K562 (cell line): ENCODE measurements around the gene SOX15.

Experiments
- C11orf30 ChIP-seq: fragments of 450-650 bp; IDR thresholded peaks from 2 replicates; pipeline ENCODE4 v1.6.1; 2016; ENCODE audit warnings: low read depth, mild to moderate bottlenecking
- ELF4 ChIP-seq: fragments of 450-650 bp; formaldehyde crosslinking; IDR thresholded peaks from 2 replicates; pipeline ENCODE4 v1.4.0; 2022; ENCODE audit warnings: missing genetic modification characterization
- FOXA3 ChIP-seq, 2 experiments: fragments of 450-650 bp in 1 of 2; sonication (generic) in 1 of 2; formaldehyde crosslinking; IDR thresholded peaks in 1 of 2; conservative IDR thresholded peaks in 1 of 2; 2 replicates each; pipeline versions ENCODE4 v1.4.0 to v1.8.0; 2020 to 2022; ENCODE audit warnings: mild to moderate bottlenecking in 2 of 2, missing genetic modification reagents in 1 of 2
- HNRNPLL ChIP-seq: fragments of 200-400 bp; formaldehyde crosslinking; IDR thresholded peaks from 2 replicates; pipeline ENCODE4 v1.6.1; 2017; ENCODE audit warnings: low read length, low read depth, mild to moderate bottlenecking; ENCODE audit not compliant: poor library complexity, severe bottlenecking
- NCOA2 ChIP-seq, 2 experiments: fragments of 450-650 bp; IDR thresholded peaks; 2 replicates each; pipeline ENCODE4 v1.6.1; 2018; ENCODE audit warnings: mild to moderate bottlenecking in 2 of 2, moderate library complexity in 1 of 2; ENCODE audit not compliant: partially characterized antibody in 2 of 2
- RAD21 ChIP-seq, 2 experiments: fragments of 250-450 bp in 1 of 2; fragments of 450-650 bp in 1 of 2; sonication (Bioruptor Pico) in 1 of 2; formaldehyde crosslinking in 1 of 2; IDR thresholded peaks in 1 of 2; conservative IDR thresholded peaks in 1 of 2; 2 replicates each; pipeline versions ENCODE4 v1.4.0 to v1.8.0; 2020 to 2022; ENCODE audit warnings: mild to moderate bottlenecking in 2 of 2, moderate library complexity in 1 of 2
- SIN3A ChIP-seq, 2 experiments: fragments of 150-350 bp in 1 of 2; IDR thresholded peaks; 2 replicates each; pipeline ENCODE4 v1.6.1; 2011 to 2016; ENCODE audit warnings: borderline replicate concordance in 2 of 2, low read depth in 2 of 2, low read length in 2 of 2, mild to moderate bottlenecking in 2 of 2, moderate library complexity in 2 of 2; ENCODE audit not compliant: control insufficient read depth in 1 of 2
- TF ChIP-seq, protein P1 (sequence below): sonication (generic); formaldehyde crosslinking; IDR thresholded peaks from 2 replicates; pipeline ENCODE4 v1.9.0; 2022; ENCODE audit warnings: mild to moderate bottlenecking, missing genetic modification reagents
- TF ChIP-seq, protein P2 (sequence below): fragments of 250-450 bp; sonication (Bioruptor Pico); IDR thresholded peaks from 2 replicates; pipeline ENCODE4 v1.5.0; 2022; ENCODE audit warnings: mild to moderate bottlenecking
- TF ChIP-seq, protein P3 (sequence below): fragments of 250-450 bp; sonication (Bioruptor Pico); IDR thresholded peaks from 2 replicates; pipeline ENCODE4 v1.5.0; 2021
- TF ChIP-seq, protein P4 (sequence below): sonication (generic); formaldehyde crosslinking; IDR thresholded peaks from 2 replicates; pipeline ENCODE4 v1.8.0; 2022; ENCODE audit warnings: missing genetic modification reagents, mild to moderate bottlenecking, borderline replicate concordance

DNA sequence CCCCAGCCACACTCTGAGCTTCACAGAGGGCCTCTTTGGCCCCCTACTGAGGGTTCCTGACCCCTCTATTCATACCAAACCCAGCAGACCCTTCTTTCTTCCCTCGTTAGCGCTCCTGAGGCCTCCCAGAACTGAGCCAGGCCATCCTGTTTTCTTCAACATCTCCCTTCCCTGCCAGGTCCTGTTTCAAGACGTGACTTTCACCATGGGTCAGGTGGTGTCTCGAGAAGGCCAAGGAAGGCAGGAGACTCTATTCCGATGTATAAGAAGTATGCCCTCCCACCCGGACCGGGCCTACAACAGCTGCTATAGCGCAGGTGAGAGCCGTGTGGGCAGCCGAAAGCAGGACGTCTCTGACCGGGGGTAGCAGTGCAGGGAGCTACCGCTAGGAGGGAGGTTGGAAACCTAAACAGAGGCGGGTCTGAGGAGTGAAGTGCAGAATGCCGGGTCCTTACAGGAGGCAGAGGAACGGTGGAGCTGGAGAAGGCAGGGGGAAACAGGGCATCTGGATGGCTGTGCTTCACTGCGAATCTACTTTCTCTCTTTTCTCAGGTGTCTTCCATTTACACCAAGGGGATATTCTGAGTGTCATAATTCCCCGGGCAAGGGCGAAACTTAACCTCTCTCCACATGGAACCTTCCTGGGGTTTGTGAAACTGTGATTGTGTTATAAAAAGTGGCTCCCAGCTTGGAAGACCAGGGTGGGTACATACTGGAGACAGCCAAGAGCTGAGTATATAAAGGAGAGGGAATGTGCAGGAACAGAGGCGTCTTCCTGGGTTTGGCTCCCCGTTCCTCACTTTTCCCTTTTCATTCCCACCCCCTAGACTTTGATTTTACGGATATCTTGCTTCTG lies 29.5 kb downstream of the SOX15 start:
- TF ChIP-seq ELF4 (CRISPR knock-in tag) = no peak
- no peak for TF ChIP-seq C11orf30
- TF ChIP-seq, protein P1, sequence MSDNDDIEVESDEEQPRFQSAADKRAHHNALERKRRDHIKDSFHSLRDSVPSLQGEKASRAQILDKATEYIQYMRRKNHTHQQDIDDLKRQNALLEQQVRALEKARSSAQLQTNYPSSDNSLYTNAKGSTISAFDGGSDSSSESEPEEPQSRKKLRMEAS = no peak
- TF ChIP-seq, protein P2, sequence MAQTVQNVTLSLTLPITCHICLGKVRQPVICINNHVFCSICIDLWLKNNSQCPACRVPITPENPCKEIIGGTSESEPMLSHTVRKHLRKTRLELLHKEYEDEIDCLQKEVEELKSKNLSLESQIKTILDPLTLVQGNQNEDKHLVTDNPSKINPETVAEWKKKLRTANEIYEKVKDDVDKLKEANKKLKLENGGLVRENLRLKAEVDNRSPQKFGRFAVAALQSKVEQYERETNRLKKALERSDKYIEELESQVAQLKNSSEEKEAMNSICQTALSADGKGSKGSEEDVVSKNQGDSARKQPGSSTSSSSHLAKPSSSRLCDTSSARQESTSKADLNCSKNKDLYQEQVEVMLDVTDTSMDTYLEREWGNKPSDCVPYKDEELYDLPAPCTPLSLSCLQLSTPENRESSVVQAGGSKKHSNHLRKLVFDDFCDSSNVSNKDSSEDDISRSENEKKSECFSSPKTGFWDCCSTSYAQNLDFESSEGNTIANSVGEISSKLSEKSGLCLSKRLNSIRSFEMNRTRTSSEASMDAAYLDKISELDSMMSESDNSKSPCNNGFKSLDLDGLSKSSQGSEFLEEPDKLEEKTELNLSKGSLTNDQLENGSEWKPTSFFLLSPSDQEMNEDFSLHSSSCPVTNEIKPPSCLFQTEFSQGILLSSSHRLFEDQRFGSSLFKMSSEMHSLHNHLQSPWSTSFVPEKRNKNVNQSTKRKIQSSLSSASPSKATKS (CRISPR knock-in tag) = no peak
- TF ChIP-seq, protein P3, sequence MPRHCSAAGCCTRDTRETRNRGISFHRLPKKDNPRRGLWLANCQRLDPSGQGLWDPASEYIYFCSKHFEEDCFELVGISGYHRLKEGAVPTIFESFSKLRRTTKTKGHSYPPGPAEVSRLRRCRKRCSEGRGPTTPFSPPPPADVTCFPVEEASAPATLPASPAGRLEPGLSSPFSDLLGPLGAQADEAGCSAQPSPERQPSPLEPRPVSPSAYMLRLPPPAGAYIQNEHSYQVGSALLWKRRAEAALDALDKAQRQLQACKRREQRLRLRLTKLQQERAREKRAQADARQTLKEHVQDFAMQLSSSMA (CRISPR knock-in tag) = no peak
- TF ChIP-seq FOXA3 (CRISPR knock-in tag; conservative IDR thresholded peaks at IDR 0.05 in 1 of 2, IDR thresholded peaks at IDR 0.05 in 1 of 2) = no peak
- no peak for TF ChIP-seq NCOA2 (IDR thresholded peaks at IDR 0.05; ENCODE audit: partially characterized antibody in 2 of 2)
- TF ChIP-seq, protein P4, sequence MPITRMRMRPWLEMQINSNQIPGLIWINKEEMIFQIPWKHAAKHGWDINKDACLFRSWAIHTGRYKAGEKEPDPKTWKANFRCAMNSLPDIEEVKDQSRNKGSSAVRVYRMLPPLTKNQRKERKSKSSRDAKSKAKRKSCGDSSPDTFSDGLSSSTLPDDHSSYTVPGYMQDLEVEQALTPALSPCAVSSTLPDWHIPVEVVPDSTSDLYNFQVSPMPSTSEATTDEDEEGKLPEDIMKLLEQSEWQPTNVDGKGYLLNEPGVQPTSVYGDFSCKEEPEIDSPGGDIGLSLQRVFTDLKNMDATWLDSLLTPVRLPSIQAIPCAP (CRISPR knock-in tag) = no peak
- no peak for TF ChIP-seq SIN3A (IDR thresholded peaks at IDR 0.05; ENCODE audit: borderline replicate concordance in 2 of 2, control insufficient read depth in 1 of 2, low read depth in 2 of 2, low read length in 2 of 2)
- TF ChIP-seq RAD21 (CRISPR knock-in tag; conservative IDR thresholded peaks at IDR 0.05 in 1 of 2, IDR thresholded peaks at IDR 0.05 in 1 of 2) = no peak
- TF ChIP-seq HNRNPLL = no peak
